ENCODE measurements around the gene L1CAM.
A peak's percentile ranks its signal among the peaks of the same experiment; 100 is the strongest.

L1CAM gene

GRCh38 chrX:153876112-153876491 is 9.9 kb downstream of the L1CAM start:
- DNase-seq: no peak

DNA sequence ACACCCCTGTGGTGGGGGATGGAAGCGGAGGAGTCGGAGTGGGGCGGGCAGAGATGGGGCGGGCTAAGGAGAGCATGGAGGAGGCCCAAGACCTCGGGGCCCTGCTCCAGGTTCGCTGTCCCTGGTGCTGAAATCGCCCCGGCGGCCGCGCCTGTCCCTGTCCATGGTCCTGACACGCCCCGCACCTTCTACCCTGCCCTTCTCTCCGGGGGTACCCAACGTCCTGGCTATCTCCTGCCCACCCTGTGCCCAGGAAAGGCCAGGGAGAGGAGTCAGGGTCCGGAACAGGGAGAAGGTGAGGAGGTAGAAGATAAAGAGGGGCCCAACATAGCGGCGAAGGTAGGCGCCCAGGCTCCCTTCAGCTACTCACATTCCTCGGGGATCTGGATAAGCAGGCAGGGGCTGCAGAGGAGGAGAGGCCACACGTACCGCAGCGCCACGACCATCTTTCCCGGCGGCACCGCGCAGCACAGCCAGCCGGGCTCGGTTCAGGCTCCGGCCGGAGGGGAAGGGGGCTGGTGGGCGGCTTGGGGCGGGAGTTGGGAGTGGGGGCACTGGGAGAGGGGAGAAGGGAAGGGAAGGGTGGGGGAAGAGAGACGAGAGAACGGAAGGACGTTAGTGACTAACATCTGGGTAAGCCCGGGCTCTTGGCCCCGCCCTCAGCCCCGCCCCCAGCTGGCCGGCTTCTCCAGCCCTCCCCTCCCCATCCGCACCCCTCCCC is 10.4 kb downstream of the L1CAM start:
- peak; percentile 28 to 62 (median 45) for DNase-seq

- no peak for DNase-seq
Observed at GRCh38 chrX:153874366-153875125, 11.4 kb downstream of the L1CAM start.

DNA sequence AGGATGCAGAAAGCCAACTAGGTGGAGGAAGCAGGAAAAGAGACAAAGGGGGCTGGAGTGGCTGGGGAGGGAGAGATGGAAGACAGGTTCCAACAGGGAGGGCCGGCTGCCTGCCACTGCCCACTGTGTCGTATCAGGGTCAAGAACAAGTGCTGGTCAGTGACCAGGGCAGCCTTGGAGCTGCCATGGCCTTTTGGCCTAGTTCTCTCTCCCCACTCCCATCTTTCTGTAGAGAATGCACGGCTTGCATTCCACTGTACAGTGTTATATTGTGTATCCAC is 11.9 kb downstream of the L1CAM start:
- DNase-seq: no peak

- no peak for DNase-seq
Observed at GRCh38 chrX:153873282-153874084, 12.5 kb downstream of the L1CAM start.

- DNase-seq: no peak
Observed at GRCh38 chrX:153871946-153872878, 13.8 kb downstream of the L1CAM start.

DNA sequence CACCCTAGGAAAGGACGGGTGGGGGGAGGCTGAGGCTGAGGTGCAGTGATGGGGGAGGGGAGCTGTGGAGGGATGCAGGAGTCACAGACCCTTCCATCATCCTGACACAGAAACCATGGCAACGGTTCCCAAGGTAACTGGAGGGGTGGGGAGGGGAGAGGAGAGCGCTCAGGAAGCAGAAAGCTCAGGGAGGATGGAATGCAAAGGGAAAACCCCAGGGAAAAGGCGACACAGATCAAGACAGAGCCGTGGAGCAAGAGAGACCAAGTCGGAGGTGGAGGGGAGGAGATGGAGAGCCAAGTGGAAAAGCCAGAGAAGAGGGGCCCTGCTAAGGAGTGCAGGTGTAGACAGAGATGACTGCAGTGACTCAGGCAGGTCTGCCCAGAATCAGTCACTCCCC is 14.5 kb downstream of the L1CAM start:
- no peak for DNase-seq

GRCh38 chrX:153870791-153871360 is 15.1 kb downstream of the L1CAM start:
- peak in 1 of 3 donors; percentile 19 for DNase-seq

DNA sequence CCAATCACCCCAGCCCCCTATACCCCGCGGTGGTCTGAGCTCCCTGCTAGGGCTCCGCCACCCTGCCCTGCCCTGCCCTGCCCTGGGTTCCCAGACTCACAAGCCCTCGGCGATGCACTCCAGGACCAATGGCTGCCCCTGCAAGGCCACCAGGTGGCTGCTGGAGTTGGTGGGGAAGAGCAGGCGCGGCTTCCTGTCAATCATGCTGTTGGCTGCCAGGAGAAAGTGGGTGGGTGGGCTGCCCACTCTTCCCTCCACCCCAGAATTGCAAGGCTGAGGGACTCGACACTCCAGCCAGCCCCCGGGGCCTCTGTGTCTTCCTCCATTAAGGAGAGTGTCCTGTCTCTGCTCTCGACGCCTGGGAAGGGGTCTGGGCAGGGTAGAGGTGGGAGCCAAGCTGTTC is 15.7 kb downstream of the L1CAM start:
- DNase-seq: no peak

GRCh38 chrX:153869473-153870287 is 16.3 kb downstream of the L1CAM start:
- no peak for DNase-seq

GRCh38 chrX:153868576-153869472 is 17.1 kb downstream of the L1CAM start:
- no peak for DNase-seq

DNA sequence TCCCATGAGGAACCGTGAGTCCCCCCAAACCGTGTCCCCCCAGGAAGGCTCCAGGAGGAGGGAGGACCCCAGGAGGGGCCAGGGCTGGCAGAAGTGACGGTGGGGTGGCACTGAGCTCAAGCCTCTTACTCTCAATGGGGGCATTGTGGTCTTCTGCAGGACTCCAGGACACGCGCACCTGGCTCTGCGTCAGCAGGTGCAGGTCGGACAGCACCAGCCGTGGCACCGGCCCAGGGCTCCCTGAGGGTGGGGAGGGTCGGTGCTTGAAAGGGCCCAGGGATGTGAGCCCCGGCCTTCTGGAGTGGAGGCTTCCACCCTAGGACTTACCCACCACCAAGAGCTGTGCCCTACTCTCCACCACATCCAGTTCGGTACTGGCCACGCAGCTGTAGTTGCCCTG is 18.3 kb downstream of the L1CAM start:
- no peak for DNase-seq

- DNase-seq: no peak
Observed at GRCh38 chrX:153867139-153867538, 18.8 kb downstream of the L1CAM start.

DNA sequence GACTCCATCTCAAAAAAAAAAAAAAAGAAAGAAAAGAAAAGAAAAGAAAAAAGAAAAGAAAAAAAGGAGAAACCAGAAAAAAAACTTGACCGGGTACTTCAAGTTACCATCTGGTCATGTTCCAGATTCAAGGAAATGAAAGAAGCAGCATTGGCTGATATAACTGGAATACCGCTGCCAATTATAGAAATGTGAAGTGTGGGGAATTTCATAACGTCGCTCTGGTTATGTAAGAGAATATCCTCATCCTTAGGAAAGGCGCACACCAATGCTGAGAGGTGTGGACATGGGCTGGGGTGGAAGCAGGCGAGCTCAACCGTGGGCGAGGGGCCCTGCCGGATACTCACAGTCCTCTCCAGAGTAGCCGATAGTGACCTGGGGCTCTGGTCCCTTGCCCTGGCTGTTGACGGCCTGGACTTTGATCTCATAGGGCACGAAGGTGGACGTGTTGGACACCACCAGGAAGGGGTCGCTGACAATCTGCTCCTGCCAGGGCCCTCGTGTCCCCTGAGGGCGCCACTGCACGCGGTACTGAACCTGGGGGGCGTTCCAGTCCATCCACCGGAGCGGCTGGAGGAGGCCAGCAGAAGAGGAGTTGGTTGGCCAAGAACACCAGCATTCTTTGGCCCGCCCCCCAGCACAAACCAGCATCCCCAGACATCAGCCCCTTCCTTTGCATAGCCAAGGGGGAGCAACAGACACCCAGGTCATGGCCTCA is 19.5 kb downstream of the L1CAM start:
- no peak for DNase-seq

DNA sequence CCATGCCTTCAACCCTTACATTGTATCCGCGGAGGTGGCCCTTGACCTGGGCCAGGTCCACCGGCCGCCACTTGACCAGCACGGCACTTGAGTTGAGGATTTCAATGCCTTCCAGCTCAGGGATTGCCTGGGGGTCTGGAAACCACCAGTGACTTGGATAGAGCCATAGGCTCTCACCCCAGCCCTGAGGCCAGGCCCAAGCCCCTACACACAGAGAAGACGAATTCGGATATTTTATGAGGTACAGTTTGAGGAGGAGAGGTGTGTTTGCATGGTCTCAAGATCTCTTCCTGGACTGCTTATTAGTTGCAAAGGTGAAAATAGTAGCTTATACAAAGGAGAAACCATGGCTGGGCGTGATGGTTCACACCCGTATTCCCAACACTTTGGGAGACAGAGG is 20.3 kb downstream of the L1CAM start:
- DNase-seq: no peak

DNA sequence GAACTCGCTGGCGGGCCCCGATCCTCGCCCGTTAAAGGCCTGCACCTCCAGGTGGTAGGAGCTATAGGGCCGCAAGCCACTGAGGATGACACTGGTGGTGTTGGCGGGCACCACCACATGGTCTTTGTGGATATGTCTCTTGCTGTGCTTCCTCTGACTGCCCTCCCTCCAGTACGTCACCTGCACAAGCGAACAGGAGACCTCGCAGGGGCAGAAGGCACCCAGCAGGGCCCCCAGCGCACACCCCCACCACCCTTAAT is 20.7 kb downstream of the L1CAM start:
- no peak for DNase-seq

GRCh38 chrX:153864561-153865320 is 21.2 kb downstream of the L1CAM start:
- DNase-seq: no peak

GRCh38 chrX:153864101-153864500 is 21.9 kb downstream of the L1CAM start:
- DNase-seq: no peak
